A549 (cell line): ENCODE measurements around the gene MARCHF10.

Source experiments
- CTCF ChIP-seq: fragments of >200 bp; sonication (Bioruptor Twin); formaldehyde crosslinking; IDR thresholded peaks from 3 replicates; pipeline ENCODE4 v1.5.1; 2016
- EHF ChIP-seq: fragments of 250-450 bp; sonication (Bioruptor Pico); IDR thresholded peaks from 2 replicates; pipeline ENCODE4 v1.5.0; 2020; ENCODE audit warnings: mild to moderate bottlenecking
- GATA3 ChIP-seq: IDR thresholded peaks from 2 replicates; pipeline ENCODE4 v1.6.1; 2012; ENCODE audit warnings: borderline replicate concordance
- MAZ ChIP-seq: fragments of 150-350 bp; IDR thresholded peaks from 2 replicates; pipeline ENCODE4 v1.6.1; 2014; ENCODE audit warnings: antibody characterized with exemption, low read depth, low read length, borderline replicate concordance
- NFE2L2 ChIP-seq: fragments of 150-350 bp; conservative IDR thresholded peaks from 2 replicates; pipeline ENCODE4 v1.6.1; 2014; ENCODE audit warnings: low read length
- PHF8 ChIP-seq: fragments of 200-600 bp; sonication (generic); IDR thresholded peaks from 2 replicates; pipeline ENCODE4 v1.6.1; 2016; ENCODE audit warnings: low read depth, mild to moderate bottlenecking, antibody characterized with exemption, moderate library complexity, borderline replicate concordance
- POLR2A ChIP-seq: IDR thresholded peaks from 2 replicates; pipeline ENCODE4 v1.6.1; 2012; ENCODE audit warnings: mild to moderate bottlenecking, low read length
- SMC3 ChIP-seq: fragments of >200 bp; sonication (Bioruptor Twin); formaldehyde crosslinking; IDR thresholded peaks from 3 replicates; pipeline ENCODE4 v1.6.1; 2018; ENCODE audit warnings: inconsistent platforms
- TP53 ChIP-seq: fragments of 250-450 bp; sonication (Bioruptor Pico); IDR thresholded peaks from 2 replicates; pipeline ENCODE4 v1.5.0; 2021; ENCODE audit warnings: mild to moderate bottlenecking, moderate library complexity

GRCh38 chr17:62744259-62744658 is 63.9 kb downstream of the MARCHF10 start:
- no peak for TF ChIP-seq CTCF
- no peak for TF ChIP-seq GATA3
- TF ChIP-seq MAZ, result no peak
- no peak for TF ChIP-seq EHF (CRISPR knock-in tag)
- TF ChIP-seq SMC3, result no peak
- no peak for TF ChIP-seq TP53 (CRISPR knock-in tag)
- no peak for TF ChIP-seq PHF8
- no peak for TF ChIP-seq NFE2L2
- no peak for TF ChIP-seq POLR2A
